Measurements from ENCODE around the gene FMNL2.

FMNL2 gene

DNA sequence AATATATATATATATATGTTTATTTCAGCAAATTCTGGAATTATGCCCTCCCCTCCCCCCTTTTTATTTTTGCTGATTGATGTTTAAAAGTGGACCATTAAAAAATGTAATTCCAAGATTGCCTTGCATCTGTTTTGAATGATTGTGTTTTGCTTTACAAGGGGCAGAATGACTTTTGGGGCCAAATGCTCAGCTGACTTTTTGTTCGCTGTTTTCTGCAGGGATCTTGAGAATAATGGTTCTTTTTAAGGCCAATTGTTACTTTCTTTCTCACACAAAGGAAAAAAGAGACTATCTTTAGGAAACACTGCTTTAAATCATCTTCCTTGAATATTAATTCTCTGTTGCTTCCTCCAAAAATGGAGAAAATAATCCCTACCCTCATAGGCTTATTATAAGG is 95.9 kb downstream of the FMNL2 start:
- no peak for DNase-seq

DNA sequence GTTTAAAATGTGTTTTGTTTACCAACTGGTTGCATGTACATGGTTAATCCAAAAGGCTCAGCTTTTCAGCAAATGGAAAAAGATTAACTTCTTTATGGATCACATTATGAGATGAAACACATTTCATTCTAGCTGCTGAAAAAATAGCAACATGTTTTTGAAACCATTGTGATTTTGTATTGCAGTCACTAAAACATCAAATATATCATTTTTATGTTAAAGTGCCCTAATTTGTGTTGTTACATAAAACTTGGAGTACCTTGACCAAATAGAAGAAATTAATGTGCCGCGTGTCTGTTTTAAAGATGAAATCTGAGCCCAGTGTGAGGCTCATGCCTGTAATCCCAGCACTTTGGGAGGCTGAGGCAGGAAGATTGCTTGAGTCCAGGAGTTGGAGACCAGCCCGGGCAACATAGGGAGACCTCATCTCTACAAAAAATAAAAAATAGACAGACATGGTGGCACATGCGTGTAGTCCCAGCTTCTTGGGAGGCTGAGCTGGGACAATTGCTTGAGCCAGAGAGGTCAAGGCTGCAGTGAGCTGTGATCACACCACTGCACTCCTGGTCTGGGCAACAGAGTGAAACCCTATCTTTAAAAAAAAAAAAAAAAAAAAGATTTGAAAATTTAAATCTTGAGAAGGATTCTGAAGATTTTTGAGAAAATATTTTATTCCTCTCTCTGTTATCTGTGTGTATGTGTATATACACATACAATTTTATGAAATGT is 96.6 kb downstream of the FMNL2 start:
- no peak for DNase-seq

DNA sequence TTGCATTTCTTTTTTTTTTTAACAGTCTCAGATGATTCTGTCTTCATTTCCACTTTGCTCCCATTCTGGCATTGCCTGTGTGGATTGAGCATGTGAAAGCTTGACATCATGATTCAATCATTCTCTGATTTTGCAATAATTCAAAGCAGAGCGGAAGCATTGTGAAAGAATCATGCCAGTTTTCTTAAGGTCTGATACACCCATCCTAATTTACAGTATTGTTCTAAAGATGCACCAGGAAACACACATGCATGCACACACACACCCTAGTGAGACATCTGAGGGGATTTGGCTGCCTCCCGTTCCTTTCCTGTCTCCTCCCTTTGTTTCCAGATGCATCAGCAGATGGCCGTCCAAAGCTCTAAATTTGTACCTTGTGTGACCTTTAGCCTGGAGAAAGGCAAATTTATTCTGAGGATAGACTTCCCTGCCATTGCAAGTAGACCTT is 97.3 kb downstream of the FMNL2 start:
- no peak for DNase-seq

DNA sequence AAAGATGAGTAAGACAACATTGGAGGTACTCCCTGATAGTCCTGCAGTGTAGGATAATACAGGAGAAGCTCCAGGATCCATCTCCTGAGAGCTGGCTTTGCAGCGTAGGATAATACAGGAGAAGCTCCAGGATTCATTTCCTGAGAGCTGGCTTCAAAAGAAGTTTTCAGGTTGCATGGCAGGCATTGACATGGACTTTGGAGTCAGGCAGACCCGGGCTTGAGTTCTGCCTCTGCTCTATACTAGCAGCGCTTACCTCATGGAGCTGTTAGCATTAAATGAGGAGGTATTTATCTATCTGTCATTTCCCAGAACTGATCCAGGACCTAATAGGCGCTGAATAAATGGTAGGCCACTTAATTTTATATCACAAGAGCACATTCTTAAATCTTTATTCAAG is 97.8 kb downstream of the FMNL2 start:
- DNase-seq: no peak

DNA sequence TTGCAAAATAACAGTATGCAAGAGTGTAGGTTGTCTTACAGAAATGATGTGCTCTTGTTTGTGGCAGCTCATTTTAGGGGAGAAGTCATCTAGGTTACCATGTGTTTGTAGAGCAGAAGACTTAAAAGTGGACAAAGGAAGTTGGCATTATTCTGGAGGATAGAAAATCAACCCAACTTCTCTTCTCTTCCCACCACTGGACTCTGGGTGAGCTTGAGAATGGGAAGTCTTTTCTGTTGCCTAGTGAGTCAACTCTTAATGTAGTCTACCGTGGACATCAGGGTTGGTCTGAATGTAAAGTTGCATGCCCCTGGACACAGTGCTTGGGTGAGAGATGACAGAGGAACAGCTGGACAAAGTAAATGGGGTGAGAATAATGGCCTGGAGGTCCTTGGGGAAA is 98.3 kb downstream of the FMNL2 start:
- DNase-seq: no peak

DNA sequence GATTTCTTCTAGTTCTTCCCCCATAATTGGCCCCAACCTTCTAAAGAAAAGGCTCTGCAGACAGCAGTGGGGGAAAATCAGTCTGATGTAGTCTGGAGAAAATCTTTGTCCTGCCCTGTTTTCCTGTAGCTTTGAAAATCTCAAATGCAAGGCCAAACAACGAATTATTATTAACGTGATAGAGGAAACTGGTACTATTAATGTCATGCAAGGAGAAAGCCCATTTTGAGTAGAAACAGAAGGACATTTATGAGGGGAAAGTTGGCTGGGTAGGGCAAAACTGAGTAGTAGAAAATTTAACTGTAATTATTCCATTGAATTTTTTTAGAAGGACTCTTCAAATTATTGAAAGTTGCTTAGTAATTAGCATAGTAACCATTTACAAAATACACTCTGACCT is 98.8 kb downstream of the FMNL2 start:
- no peak for DNase-seq

DNA sequence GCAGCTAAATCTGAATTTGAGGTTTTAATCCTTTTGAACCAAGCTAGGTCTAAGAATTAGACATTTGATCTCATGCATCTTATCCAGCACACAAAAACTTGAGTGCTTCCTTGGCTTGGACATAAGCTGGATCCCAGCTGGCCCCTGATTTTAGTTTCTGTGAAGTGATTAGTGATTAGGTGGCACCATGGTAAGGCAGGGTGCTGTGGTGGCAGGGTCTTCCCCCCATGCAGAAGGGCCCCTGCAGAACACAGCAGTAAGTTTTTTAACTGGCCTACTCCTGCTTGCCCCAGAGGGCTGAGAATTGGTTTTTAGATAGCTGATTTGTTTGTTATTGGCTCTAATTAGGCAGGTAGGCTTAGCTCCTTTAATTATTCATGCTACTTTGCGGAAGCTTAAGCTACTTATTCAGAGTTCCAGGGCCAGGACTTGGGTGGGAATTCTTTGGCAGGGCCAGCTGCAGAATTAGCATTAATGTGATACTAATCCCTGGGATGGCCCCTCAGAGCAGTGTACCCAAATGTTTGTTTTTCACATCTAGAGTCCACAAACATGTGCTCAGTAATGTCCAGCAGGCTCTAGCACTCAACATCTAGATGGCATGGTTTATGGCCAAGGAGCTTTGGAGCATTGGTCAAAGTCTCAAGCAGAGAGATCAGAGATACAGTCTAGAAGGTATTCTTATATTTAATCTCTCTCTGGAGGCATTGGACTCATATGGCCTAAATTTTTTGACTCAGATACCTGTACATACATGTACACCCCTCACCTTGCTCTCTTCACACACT is 99.6 kb downstream of the FMNL2 start:
- DNase-seq: no peak

DNA sequence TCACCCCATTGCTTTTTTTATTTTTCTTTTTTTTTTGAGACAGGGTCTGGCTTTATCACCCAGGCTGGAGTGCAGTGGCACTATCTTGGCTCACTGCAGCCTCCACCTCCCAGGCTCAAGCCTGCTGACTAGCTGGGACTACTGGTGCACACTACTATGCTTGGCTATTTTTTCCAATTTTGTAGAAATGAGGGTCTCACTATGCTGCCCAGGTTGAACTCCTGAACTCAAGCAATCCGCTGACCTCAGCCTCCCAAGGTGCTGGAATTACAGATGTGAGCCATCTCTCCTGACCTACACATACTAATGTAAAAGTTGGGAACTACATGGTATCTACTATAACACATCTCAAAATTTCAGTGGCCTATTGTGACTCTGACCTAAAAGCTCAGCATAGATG is 101.2 kb downstream of the FMNL2 start:
- no peak for DNase-seq

DNA sequence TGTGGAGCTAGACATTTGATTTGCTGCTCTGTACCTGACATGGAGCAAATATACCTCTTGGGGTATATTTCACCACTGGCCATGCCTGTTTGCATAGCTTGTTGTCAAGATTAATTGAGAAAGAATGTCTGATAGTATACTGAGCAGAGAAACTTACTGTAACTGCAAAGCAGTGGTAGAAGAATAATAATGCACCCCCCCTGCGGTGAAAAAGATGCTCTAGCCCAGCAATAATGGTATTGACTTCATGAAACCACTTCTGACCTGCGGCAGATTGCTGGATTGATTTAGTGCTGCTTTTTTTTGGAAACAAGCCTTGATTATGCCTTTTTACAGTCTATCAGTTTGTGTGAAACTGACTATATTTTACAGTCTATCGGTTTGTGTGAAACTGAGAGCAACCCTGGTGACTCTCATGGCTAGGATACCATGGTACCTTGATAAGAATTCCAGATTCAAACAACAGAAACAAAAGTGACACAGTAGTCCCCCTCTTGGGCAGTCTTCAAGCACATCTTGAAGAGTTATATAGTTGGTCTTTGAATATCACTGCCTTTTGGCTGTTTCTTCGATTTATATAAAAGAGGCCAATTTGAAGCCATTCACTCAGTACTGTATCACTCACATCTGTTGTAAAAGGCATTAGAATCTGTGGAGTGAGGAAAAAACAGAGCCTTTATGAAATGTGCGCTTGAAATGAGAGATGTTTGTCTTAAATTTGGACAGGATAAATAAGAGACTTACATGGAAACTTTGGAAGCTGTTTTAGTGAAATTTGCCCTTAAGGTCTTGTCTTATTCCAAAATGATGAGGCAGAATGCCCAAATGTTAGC is 102.5 kb downstream of the FMNL2 start:
- no peak for DNase-seq

DNA sequence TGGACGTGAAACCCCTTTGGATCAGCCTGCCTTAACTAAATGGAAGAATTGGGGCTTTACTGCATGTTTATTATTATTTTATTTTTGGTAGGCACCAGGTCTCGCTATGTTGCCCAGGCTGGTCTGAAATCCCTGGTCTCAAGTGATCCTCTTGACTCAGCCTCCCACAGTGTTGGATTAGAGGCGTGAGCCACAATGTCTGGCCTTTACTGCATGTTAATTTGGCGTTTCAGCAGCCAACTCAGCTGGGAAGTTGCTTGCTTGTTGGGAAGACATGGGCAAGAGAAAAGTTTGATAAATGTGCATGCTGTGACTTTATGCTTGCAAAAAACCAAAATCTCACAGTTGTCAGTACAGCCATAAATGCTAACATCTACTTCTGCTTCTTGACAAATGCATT is 105.1 kb downstream of the FMNL2 start:
- DNase-seq: no peak

DNA sequence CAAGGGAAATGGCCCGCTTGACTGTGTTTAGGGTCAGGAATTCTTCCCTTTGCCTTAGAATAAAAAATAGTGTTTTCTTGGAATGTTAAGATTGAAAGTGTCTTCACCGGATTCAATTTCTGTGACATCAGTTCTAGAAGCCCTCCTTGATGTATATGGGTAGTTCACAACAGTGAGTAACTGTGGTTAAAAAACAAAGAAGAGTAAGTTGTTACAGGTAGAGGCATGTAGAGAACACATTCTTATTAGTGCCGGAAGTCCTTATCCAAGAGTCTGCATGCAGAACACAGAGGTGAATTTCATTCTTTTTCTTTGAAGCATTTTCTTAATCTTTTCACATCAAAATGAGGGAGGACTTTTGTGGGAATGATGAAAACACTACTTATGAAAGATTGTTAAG is 105.5 kb downstream of the FMNL2 start:
- DNase-seq: no peak

DNA sequence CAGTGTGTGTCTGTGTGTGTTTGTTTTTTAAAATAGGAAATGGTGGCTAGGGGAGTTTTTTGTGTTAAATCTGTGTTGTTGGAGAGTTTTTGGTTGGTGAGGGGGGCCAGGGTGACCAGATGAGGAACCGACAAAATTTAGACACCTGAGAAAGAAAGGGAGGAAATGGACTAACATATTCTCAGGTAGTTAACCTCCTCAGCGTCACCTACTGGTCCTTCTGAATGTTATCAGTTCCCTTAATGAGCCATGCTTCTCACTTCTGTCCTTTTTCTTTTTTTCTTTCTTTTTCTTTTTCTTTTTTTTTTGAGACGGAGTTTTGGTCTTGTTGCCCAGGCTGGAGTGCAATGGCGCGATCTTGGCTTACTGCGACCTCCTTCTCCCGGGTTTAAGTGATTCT is 107.0 kb downstream of the FMNL2 start:
- no peak for DNase-seq

DNA sequence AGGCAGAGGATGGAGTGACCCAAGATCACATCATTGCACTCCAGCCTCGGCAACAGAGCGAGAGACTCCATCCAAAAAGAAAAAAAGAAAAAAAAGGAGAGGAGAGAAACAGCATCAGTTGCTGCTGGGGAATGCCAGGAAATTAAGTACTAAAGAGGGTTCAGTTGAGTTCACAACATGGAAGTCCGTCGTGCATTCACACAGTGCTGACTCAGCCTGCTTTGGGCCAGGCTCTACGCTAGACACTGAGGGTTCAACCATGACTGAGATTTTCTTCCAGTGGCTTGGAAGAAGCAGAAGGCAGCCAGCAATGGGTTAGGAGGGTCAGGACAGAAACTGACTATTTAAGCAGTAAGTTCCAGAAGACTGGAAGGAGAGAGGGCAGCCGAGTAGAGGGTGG is 108.8 kb downstream of the FMNL2 start:
- DNase-seq: no peak

DNA sequence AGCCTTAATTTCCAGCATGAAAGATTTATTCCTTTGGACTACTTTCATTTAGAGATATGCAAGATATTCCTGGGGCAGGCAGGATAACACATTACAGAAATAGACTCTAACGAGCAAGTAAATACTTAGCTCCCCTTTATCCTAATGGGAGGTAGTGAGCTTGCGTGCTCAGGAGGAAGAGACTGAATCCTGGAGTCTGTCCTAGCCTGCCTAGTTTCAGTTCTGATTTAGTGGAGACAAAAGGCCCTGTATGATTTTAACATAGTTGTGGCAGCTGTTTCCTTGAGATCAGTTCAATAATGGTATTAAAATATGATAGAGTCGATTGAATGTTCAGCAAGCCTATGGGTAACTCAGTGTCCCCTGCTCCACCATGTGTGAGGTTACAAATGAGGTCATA is 109.5 kb downstream of the FMNL2 start:
- no peak for DNase-seq

DNA sequence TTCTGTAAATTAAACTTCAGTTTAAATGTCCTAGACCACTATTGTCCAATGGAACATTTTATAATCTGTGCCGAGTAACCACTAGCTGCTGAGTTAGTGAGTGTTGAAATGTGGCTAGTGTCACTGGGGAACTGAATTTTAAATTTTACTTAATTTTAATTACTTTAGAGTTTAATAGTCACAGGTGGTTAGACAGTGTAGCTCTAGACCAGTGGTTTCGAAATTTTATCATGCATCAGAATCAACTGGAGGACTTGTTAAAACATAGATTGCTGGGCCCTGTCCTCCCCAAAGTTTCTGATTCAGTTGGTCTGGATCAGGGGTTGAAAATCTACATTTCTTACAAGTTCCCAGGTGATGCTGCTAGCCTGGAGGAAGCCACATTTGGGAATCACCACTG is 110.4 kb downstream of the FMNL2 start:
- DNase-seq: no peak

DNA sequence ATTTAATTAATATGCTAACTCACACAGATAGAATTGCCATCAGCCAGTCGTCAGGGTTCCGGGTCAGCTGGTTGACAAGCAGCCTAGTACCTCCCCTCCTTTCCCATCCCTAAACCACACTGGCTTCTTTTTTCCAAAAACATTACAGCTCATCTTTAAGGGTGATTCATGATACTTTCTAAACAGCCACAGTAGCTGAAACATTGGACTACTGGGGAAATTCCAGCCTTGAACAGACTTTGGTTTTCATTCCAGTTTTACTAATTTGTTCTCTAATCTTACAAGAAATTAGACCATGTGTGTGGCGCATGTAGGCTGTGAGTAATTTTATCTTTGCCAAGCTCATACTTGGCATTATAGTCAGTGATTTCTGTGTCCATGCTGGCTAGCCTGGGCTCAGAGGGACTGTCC is 110.8 kb downstream of the FMNL2 start:
- no peak for DNase-seq

DNA sequence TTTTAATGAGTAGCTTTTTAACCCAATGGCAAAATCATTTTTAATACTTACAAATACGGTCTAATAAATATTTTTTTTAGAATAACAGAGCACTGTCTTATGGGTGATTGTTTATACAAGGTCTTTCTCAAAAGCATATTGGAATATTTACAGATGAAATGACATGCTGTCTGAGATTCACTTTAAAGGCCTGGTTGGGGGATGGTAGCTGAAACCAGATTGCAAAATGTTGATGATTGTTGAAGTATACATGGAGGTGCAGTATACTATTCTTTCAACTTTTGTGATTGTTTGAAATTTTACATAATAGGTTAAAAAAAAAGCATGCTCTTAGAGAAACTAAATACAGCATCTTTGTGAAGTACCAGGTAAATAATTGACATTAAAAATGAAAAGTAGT is 111.2 kb downstream of the FMNL2 start:
- no peak for DNase-seq

DNA sequence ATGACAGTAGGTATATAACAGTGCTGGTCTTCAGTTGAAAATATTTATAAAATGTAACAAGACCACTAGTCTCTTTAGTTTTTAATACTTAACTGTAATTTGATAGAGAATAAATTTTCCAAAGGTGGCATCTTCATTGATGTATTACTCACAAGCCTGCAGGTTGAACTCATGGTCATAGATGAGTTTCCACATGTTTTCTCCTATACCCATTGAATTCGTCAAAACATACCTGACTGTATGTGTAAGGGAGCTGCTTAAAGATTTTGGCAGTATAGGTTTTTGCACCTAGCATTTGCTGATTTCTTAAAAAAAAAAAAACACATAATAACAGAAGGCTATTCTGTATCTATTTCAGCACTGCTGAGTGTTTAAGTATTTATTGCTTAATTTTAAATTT is 112.9 kb downstream of the FMNL2 start:
- no peak for DNase-seq

DNA sequence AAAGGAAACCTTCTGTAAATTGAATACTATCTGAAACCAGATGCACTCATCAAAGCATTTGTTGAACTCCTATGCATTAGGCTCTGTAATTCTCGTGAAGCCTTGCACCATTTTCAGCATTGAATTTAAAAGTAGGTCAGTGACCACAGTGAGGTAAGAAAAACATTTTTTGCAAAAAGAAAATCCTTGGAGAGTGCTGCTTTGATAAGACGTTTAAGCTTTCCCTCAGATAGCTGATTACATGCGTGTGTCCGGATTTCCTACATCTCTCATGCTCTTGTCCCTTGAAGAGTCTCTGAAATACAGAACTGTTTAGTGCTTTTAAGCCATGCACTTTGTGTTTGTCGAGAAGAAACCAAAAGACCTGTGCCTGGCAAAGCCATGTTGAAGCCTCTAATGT is 113.6 kb downstream of the FMNL2 start:
- no peak for DNase-seq

DNA sequence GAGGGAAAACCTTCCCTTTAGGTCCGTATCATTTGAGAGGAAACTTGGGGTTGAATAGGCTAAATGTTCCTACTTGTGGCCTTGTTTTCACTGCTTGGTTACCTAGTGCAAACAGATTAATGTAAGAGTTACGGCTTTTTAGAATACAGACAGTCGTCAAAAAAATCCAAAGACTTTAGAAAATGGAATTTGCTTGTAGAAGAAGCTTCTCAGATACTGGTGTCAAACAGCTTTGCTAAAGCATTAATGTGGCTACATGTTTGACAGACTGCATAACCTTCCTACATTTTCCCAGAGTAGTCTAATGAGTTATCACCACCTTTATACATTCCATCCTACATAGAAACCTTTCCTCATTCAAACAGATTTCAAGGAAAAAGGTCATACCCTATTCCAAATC is 114.6 kb downstream of the FMNL2 start:
- no peak for DNase-seq

DNA sequence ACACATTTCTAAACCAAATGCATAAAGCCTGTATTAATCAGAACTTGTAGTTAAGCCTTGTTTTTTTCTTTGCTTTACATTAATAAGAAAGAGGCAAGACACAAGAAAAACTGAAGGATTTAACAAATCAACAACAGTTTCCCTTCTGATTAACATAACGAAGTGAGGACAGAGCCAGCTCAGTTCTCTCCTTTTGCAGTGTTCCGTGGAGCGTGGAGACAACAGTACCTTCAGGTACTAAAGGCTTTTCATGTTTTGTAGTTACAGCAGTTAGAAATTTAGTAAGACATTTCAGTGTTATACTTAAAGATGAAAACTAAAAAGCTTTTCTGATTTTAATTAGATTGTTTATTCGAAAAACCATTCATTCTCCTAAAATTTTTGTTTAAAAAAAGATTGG is 115.2 kb downstream of the FMNL2 start:
- no peak for DNase-seq

DNA sequence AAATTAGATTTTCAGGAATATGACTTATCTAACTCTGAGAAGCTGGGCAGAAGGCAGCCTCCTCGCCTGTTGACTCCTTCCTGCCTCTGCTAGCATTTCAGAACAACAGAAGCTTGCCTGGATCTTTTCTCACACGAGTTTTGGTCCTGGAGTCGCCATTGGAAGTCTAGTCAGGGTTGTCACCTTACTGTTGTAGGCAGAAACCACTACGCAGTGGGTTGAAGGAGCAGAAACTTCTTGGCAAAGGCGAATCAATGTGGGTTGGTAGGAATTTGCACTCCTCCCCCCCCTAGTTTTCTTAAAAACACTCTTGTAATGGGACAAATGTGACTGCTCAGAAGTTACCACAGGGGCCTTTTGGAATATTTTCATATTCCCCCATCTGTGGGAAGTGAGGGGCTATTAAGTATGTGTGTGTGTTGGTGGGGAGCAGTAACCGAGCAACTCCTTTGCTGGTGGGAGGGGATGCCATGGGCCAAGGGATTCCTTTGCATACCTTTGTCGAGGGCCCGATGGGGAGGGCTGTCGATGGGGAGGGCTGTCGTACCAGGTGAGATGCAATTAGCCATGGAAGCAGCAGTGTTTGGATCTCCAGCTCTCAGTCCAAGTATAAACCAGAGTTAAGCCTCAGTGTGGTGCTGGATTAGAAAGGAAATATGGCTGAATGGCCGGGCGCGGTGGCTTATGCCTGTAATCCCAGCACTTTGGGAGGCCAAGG is 117.4 kb downstream of the FMNL2 start:
- no peak for DNase-seq
